Heart left ventricle (tissue), 13 donors: ENCODE measurements around the gene UVRAG.

ENCODE experiments used
- POLR2A ChIP-seq, 2 donors: fragments of 450-650 bp; IDR thresholded peaks; one replicate each; pipeline ENCODE4 v1.6.1; 2017; ENCODE audit warnings: antibody characterized with exemption in 2 of 2, mild to moderate bottlenecking in 2 of 2, moderate library complexity in 2 of 2
- TF ChIP-seq, protein P1 (sequence below), 12 donors: fragments of 200-600 bp; sonication (generic) in 4 of 12; IDR thresholded peaks; one replicate each; pipeline versions ENCODE4 v1.5.0 to v1.8.0; 2018 to 2022; ENCODE audit warnings: antibody characterized with exemption in 12 of 12, mild to moderate bottlenecking in 5 of 12
- donor health status: ischemic (EF 13 %, LVEDD 7.1; RV severe dilation, severe dysfunction).
- donor health status: DM: no; HTN: yes; CAD: no.
- donor health status: DM: no; HTN: no; CAD: no.
- donor health status: ischemic (EF 25% LVEDD 6.9; RV normal size, moderate dysfunction).
- donor health status: ischemic (EF 25% LVEDD 5.7; RV mildly dilated, moderate dysfunction).
- donor health status: ischemic (EF 35%, LVEDD 5.7; RV mildly dilated, moderate dysfunction).
- donor health status: nonischemic (EF 11% LVEDD 7.7; RV severe dilation, severe dysfunction).
- donor health status: DM: yes; HTN: yes; CAD: no.
- donor health status: PGD.
- donor health status: ischemic (EF 29% LVEDD 5.4; RV normal size, mild dysfunction).
- donor health status: nonischemic (EF 23%, LVEDD 6.1; RV moderate dilation, normal function).

GRCh38 chr11:75783416-75784084 lies 31.5 kb upstream of the UVRAG start:
- TF ChIP-seq POLR2A (IDR thresholded peaks at IDR 0.05): no peak
- TF ChIP-seq, protein P1, sequence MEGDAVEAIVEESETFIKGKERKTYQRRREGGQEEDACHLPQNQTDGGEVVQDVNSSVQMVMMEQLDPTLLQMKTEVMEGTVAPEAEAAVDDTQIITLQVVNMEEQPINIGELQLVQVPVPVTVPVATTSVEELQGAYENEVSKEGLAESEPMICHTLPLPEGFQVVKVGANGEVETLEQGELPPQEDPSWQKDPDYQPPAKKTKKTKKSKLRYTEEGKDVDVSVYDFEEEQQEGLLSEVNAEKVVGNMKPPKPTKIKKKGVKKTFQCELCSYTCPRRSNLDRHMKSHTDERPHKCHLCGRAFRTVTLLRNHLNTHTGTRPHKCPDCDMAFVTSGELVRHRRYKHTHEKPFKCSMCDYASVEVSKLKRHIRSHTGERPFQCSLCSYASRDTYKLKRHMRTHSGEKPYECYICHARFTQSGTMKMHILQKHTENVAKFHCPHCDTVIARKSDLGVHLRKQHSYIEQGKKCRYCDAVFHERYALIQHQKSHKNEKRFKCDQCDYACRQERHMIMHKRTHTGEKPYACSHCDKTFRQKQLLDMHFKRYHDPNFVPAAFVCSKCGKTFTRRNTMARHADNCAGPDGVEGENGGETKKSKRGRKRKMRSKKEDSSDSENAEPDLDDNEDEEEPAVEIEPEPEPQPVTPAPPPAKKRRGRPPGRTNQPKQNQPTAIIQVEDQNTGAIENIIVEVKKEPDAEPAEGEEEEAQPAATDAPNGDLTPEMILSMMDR (IDR thresholded peaks at IDR 0.05): no peak
